Ascending aorta (tissue), 2 donors: ENCODE results near the gene TLCD5. TPM values are rescaled to one million over a fixed set of nuclear protein-coding genes. Genes with fewer than 3 reads are reported as not detected.
A peak's percentile ranks its signal among the peaks of the same experiment; 100 is the strongest.

ENCODE experiments used
- DNase-seq, 2 donors: peaks; one replicate each; pipeline ENCODE4 v3.0.0-alpha.2; 2019; ENCODE audit warnings: low spot score in 2 of 2
- H3K27ac ChIP-seq, 2 donors: fragments of 200-600 bp; sonication (generic); one replicate each; pipeline ENCODE4 v1.5.1; 2016 to 2017; ENCODE audit warnings: mild to moderate bottlenecking in 1 of 2
- H3K27me3 ChIP-seq: fragments of 200-600 bp; sonication (generic); one replicate; pipeline ENCODE4 v1.5.1; 2017
- H3K36me3 ChIP-seq, 2 donors: fragments of 200-600 bp; sonication (generic); one replicate each; pipeline ENCODE4 v1.5.1; 2016
- H3K4me1 ChIP-seq, 2 donors: fragments of 200-600 bp; sonication (generic); one replicate each; pipeline ENCODE4 v1.5.1; 2016 to 2017; ENCODE audit warnings: mild to moderate bottlenecking in 1 of 2
- H3K4me3 ChIP-seq, 2 donors: fragments of 200-600 bp; sonication (generic); one replicate each; pipeline ENCODE4 v1.5.1; 2016 to 2017; ENCODE audit warnings: mild to moderate bottlenecking in 1 of 2
- H3K9me3 ChIP-seq, 2 donors: fragments of 200-600 bp; sonication (generic); one replicate each; pipeline ENCODE4 v1.5.1; 2016
- intact Hi-C: fragments of 100-400 bp; cut with DNase I; formaldehyde crosslinking; loops from one replicate; pipeline ENCODE4 v1.15.1; 2023
- total RNA-seq: library from RNA; depleted of rRNA; stranded (reverse); fragments of >200 nt; gene quantifications from one replicate; pipeline ENCODE4 v1.1.0, GENCODE V29; 2016
- TF ChIP-seq, protein P1 (sequence below), 3 experiments: fragments of 200-600 bp in 2 of 3; fragments of 450-650 bp in 1 of 3; sonication (generic) in 2 of 3; IDR thresholded peaks; one replicate each; pipeline ENCODE4 v1.5.1; 2016 to 2019; ENCODE audit warnings: antibody characterized with exemption in 3 of 3, mild to moderate bottlenecking in 1 of 3, moderate library complexity in 1 of 3

The TLCD5 gene
- total RNA-seq: 8.4 TPM

DNA sequence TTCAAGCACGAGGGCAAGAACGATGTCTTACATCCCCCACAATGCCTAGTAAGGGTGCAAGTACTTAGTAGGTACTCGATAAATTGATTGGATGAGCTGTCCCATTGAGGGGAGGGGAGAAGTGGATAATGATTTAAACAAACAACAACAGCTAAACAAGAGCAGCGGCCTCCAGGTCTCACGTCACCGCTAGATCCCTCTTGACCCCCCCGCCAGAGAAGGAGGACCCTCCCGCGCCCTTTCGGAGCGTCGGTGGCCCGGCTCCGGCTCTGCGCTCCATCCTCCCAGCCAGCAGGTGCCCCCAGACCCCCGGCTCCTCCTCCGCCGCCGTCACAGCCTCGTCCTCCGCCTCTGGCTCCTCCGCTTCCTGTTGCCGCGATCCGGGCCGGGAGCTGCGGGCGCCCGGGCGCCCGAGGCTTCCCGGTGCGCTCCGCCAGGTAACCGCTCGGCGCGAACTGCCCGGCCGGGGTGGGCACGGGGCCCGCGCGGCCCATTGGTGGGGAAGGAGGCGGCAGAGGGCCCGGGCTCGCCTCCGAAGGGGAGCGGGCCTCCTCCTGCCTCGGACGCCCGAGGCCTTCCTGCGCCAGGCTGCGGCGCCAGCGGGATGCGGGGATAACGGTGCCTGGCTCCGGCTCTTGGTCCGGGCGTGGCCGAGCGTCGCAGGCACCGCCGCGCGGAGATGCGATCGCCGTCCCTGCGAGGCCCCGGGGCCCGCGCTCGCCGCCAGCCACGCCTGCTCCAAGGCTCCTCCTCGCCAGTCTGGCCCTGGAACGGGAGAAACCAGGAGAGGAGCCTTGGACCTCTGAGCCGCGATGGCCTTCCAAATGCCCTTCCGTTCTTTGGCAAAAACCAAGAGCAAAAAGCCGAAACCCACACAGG lies at the start of gene TLCD5:
TLCD5 (plus strand) TSS at position 368 of the 879 bp plus-strand sequence. CDS start 2,143 bp downstream, outside the sequence.
- DNase-seq: peak in 1 of 2 donors; percentile 83
- intact Hi-C loops: loop anchor here (1.0 kb wide), 1 partner anchor 10 kb away; no protein-coding TSS in a partner anchor

GRCh38 chr11:120279502-120279901 lies 45.6 kb upstream of the TLCD5 start:
- no peak overlapping the region for H3K4me3 ChIP-seq
- TF ChIP-seq, protein P1, sequence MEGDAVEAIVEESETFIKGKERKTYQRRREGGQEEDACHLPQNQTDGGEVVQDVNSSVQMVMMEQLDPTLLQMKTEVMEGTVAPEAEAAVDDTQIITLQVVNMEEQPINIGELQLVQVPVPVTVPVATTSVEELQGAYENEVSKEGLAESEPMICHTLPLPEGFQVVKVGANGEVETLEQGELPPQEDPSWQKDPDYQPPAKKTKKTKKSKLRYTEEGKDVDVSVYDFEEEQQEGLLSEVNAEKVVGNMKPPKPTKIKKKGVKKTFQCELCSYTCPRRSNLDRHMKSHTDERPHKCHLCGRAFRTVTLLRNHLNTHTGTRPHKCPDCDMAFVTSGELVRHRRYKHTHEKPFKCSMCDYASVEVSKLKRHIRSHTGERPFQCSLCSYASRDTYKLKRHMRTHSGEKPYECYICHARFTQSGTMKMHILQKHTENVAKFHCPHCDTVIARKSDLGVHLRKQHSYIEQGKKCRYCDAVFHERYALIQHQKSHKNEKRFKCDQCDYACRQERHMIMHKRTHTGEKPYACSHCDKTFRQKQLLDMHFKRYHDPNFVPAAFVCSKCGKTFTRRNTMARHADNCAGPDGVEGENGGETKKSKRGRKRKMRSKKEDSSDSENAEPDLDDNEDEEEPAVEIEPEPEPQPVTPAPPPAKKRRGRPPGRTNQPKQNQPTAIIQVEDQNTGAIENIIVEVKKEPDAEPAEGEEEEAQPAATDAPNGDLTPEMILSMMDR (IDR thresholded peaks at IDR 0.05): no peak
- no peak overlapping the region for H3K27ac ChIP-seq
- H3K36me3 ChIP-seq: no peaks in the 10 kb centered on the region
- H3K4me1 ChIP-seq: no peaks in the 10 kb centered on the region
- intact Hi-C loops: no loop called here
- DNase-seq: no peak
- H3K9me3 ChIP-seq: no peaks in the 10 kb centered on the region
- H3K27me3 ChIP-seq: no peaks in the 10 kb centered on the region

More for the DNA sequence above, at the start of gene TLCD5:
- peak within 1 kb of the TSS; percentile 85 to 94 for H3K27ac ChIP-seq
- peak within 1 kb of the TSS; percentile 65 to 66 for H3K4me3 ChIP-seq
- TF ChIP-seq, protein P1 (IDR thresholded peaks at IDR 0.05): peak; percentile 10 to 31 (median 17)
- peaks cover 0 to 12% of the 10 kb centered on the region in 2 donors for H3K4me1 ChIP-seq
- peaks cover 4 to 5% of the 10 kb centered on the region in 2 donors for H3K36me3 ChIP-seq
- H3K9me3 ChIP-seq: no peaks in the 10 kb centered on the region
- no peaks in the 10 kb centered on the region for H3K27me3 ChIP-seq

DNA sequence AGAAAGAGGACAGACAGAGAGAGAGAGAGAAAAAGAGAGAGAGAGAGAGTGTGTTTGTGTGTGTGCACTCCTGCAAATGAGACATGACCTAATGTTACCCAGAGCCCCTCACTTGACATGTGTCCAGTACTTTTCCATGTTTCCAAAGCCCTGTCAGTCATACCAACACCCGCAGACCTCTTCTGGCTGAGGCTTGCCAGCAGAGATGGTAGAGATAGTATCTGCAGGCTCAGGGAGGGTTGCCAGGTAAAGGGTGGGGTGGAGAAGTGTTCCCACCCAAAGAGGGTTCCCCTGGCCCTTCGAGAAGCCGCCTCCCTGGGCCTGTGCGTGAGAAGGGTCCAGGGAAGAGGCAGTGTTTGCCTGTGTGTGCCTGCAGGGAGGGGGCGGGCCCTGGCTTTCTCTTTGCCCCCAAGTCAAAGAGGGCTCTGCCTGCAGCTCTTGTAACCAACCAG lies 44.5 kb upstream of the TLCD5 start:
- H3K4me1 ChIP-seq: no peaks in the 10 kb centered on the region
- H3K27ac ChIP-seq: no peak overlapping the region
- intact Hi-C loops: no loop called here

GRCh38 chr11:120281143-120281795 lies 43.8 kb upstream of the TLCD5 start:
- Histone ChIP-seq H3K27me3 (no peaks in the 10 kb centered on the region), H3K4me1 (no peaks in the 10 kb centered on the region), H3K4me3 (no peak overlapping the region), H3K36me3 (no peaks in the 10 kb centered on the region), H3K9me3 (no peaks in the 10 kb centered on the region), H3K27ac (no peak overlapping the region)
- TF ChIP-seq, protein P1 (IDR thresholded peaks at IDR 0.05): no peak
- intact Hi-C loops: no loop called here
- DNase-seq: no peak

More for the DNA sequence above, 44.5 kb upstream of the TLCD5 start:
- no peaks in the 10 kb centered on the region for H3K9me3 ChIP-seq
- TF ChIP-seq, protein P1 (IDR thresholded peaks at IDR 0.05): no peak
- DNase-seq: no peak
- no peaks in the 10 kb centered on the region for H3K27me3 ChIP-seq
- no peaks in the 10 kb centered on the region for H3K36me3 ChIP-seq
- H3K4me3 ChIP-seq: no peak overlapping the region

DNA sequence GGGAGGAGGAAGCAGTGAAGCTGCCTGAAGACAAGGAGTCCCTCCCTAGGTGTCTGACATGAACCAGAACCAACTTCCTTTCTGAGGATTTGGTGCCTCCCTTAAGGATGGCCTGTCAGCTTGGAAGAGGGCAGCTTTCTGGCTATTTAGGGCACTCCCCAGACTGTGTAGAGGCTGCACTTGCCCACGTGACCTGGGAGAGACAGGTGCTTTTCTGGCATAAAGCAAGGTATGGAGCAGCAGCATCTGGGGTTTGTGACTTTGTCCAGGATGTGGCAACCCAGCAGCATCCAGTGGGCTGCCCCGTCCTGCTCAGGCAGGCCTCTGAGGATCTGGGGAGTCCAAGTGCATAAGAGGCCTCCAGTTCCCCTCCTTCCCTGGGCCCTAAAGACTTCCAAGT lies 42.0 kb upstream of the TLCD5 start:
- Histone ChIP-seq H3K36me3 (no peaks in the 10 kb centered on the region), H3K4me1 (no peaks in the 10 kb centered on the region), H3K27ac (no peak overlapping the region), H3K4me3 (no peak overlapping the region), H3K9me3 (no peaks in the 10 kb centered on the region), H3K27me3 (no peaks in the 10 kb centered on the region)
- TF ChIP-seq, protein P1 (IDR thresholded peaks at IDR 0.05): no peak
- DNase-seq: no peak
- intact Hi-C loops: no loop called here
